Lower lobe of right lung (tissue), 2 donors: ENCODE measurements around the gene MBLAC1. TPM values are rescaled to one million over a fixed set of nuclear protein-coding genes. Genes with fewer than 3 reads are reported as not detected.

ENCODE experiments used
- ATAC-seq, 2 donors: fragments of 200-7000 bp; cut with Tn5 transposase; one replicate each; pipeline ENCODE4 v1.9.1; 2020 to 2022; ENCODE audit warnings: mild to moderate bottlenecking in 2 of 2, moderate library complexity in 2 of 2
- DNase-seq: peaks from one replicate; pipeline ENCODE4 v3.0.0-alpha.2; 2020
- H3K27ac ChIP-seq: fragments of 200-600 bp; one replicate; pipeline ENCODE4 v1.8.0; 2022
- H3K27me3 ChIP-seq: fragments of 200-600 bp; one replicate; pipeline ENCODE4 v1.8.0; 2022; ENCODE audit warnings: low read depth
- H3K36me3 ChIP-seq: fragments of 200-600 bp; one replicate; pipeline ENCODE4 v1.8.0; 2022; ENCODE audit warnings: mild to moderate bottlenecking
- H3K4me1 ChIP-seq: fragments of 200-600 bp; one replicate; pipeline ENCODE4 v1.8.0; 2022
- H3K4me3 ChIP-seq: fragments of 200-600 bp; one replicate; pipeline ENCODE4 v1.8.0; 2022; ENCODE audit warnings: mild to moderate bottlenecking
- H3K9me3 ChIP-seq: fragments of 200-600 bp; one replicate; pipeline ENCODE4 v1.8.0; 2022
- CTCF ChIP-seq: fragments of 200-600 bp; IDR thresholded peaks from one replicate; pipeline ENCODE4 v1.8.0; 2022; ENCODE audit warnings: antibody characterized with exemption, mild to moderate bottlenecking
- intact Hi-C: fragments of 100-400 bp; cut with DNase I; formaldehyde crosslinking; loops from one replicate; pipeline ENCODE4 v1.11.0; 2022
- total RNA-seq: library from RNA; stranded (reverse); fragmentation: NEBNext Ultra II Directional; extraction: Animal tissue kit (Norgen Biotek cat#: 25700); gene quantifications from one replicate; pipeline ENCODE4 v1.2.1, GENCODE V29; 2021
- donor health status: DM: no; HTN: yes; CAD: no; lungs with severe emphysema.

Gene MBLAC1
- total RNA-seq, 1 donor from 2014 or later, result 2.7 TPM

GRCh38 chr7:100158229-100159098, 31.7 kb downstream of the MBLAC1 start, which contains the start of gene TRAPPC14:
TRAPPC14 (minus strand) TSS chr7:100158723; CDS start chr7:100158499, 224 bp downstream.
- Histone ChIP-seq H3K27ac (peak within 1 kb of the TSS; percentile 84), H3K9me3 (no peaks in the 10 kb centered on the region), H3K36me3 (peaks cover 38% of the 10 kb centered on the region), H3K27me3 (no peaks in the 10 kb centered on the region), H3K4me3 (peak within 1 kb of the TSS; percentile 90), H3K4me1 (peaks cover 37% of the 10 kb centered on the region)
- intact Hi-C loops, result no loop called here
- peak; percentile 98 for DNase-seq
- peak; percentile 92 to 97 for ATAC-seq
- no peak for TF ChIP-seq CTCF

GRCh38 chr7:100159099-100159623, 32.4 kb downstream of the MBLAC1 start:
- TF ChIP-seq CTCF, result no peak
- no peaks in the 10 kb centered on the region for H3K9me3 ChIP-seq
- peaks cover 33% of the 10 kb centered on the region for H3K4me1 ChIP-seq
- peak overlapping the region; percentile 84 for H3K27ac ChIP-seq
- ATAC-seq (no peak), DNase-seq (no peak)
- intact Hi-C loops, result no loop called here
- peaks cover 31% of the 10 kb centered on the region for H3K36me3 ChIP-seq
- peak overlapping the region; percentile 90 for H3K4me3 ChIP-seq
- H3K27me3 ChIP-seq, result no peaks in the 10 kb centered on the region

- no peaks in the 10 kb centered on the region for H3K27me3 ChIP-seq
- H3K9me3 ChIP-seq, result no peaks in the 10 kb centered on the region
- H3K36me3 ChIP-seq, result peaks cover 23% of the 10 kb centered on the region
- peaks cover 24% of the 10 kb centered on the region for H3K4me1 ChIP-seq
- no peak overlapping the region for H3K27ac ChIP-seq
- intact Hi-C loops, result no loop called here
- H3K4me3 ChIP-seq, result no peak overlapping the region
- no peak for TF ChIP-seq CTCF
- DNase-seq, result no peak
- ATAC-seq, result no peak
Measured at GRCh38 chr7:100160067-100160466, 33.3 kb downstream of the MBLAC1 start.

GRCh38 chr7:100163006-100163531, 36.3 kb downstream of the MBLAC1 start:
- no peaks in the 10 kb centered on the region for H3K9me3 ChIP-seq
- H3K27ac ChIP-seq, result no peak overlapping the region
- peaks cover 18% of the 10 kb centered on the region for H3K4me1 ChIP-seq
- H3K36me3 ChIP-seq, result no peaks in the 10 kb centered on the region
- intact Hi-C loops, result no loop called here
- no peak overlapping the region for H3K4me3 ChIP-seq
- no peak for TF ChIP-seq CTCF
- ATAC-seq, result no peak
- DNase-seq, result no peak
- peaks cover 8% of the 10 kb centered on the region for H3K27me3 ChIP-seq

- no peaks in the 10 kb centered on the region for H3K36me3 ChIP-seq
- TF ChIP-seq CTCF, result no peak
- DNase-seq (no peak), ATAC-seq (no peak)
- H3K4me3 ChIP-seq, result no peak overlapping the region
- H3K9me3 ChIP-seq, result no peaks in the 10 kb centered on the region
- intact Hi-C loops, result no loop called here
- H3K27ac ChIP-seq, result no peak overlapping the region
- H3K4me1 ChIP-seq, result peaks cover 22% of the 10 kb centered on the region
- H3K27me3 ChIP-seq, result peaks cover 8% of the 10 kb centered on the region
Measured at GRCh38 chr7:100163871-100164270, 37.1 kb downstream of the MBLAC1 start.
